Glutamatergic neuron (in vitro differentiated cells): Measurements from ENCODE around the gene SLC25A20. TPM values are rescaled to one million over a fixed set of nuclear protein-coding genes. Genes with fewer than 3 reads are reported as not detected.

ENCODE experiments used
- DNase-seq: peaks from one replicate; pipeline ENCODE4 v3.0.0; 2022
- H3K27ac Mint-ChIP-seq: one replicate; pipeline ENCODE4 v1.8.0; 2020; ENCODE audit warnings: mild to moderate bottlenecking, mixed read lengths, inconsistent platforms; ENCODE audit not compliant: unreplicated experiment
- H3K27me3 Mint-ChIP-seq: one replicate; pipeline ENCODE4 v1.8.0; 2020; ENCODE audit warnings: mild to moderate bottlenecking, moderate library complexity, mixed read lengths, inconsistent platforms; ENCODE audit not compliant: unreplicated experiment
- H3K36me3 Mint-ChIP-seq: one replicate; pipeline ENCODE4 v1.8.0; 2020; ENCODE audit warnings: mild to moderate bottlenecking, mixed read lengths, inconsistent platforms; ENCODE audit not compliant: unreplicated experiment
- H3K4me1 Mint-ChIP-seq: one replicate; pipeline ENCODE4 v1.8.0; 2020; ENCODE audit warnings: mild to moderate bottlenecking, low read depth, mixed read lengths, inconsistent platforms; ENCODE audit not compliant: unreplicated experiment
- H3K4me3 Mint-ChIP-seq: one replicate; pipeline ENCODE4 v1.8.0; 2020; ENCODE audit warnings: mild to moderate bottlenecking, mixed read lengths, inconsistent platforms; ENCODE audit not compliant: unreplicated experiment
- H3K9me3 Mint-ChIP-seq: one replicate; pipeline ENCODE4 v1.8.0; 2020; ENCODE audit warnings: mild to moderate bottlenecking, moderate library complexity, mixed read lengths, inconsistent platforms; ENCODE audit not compliant: unreplicated experiment
- total RNA-seq: library from RNA; stranded (reverse); fragmentation: NEBNext Ultra II Directional; extraction: Animal tissue kit (Norgen Biotek cat#: 25700); gene quantifications from one replicate; pipeline ENCODE4 v1.2.1, GENCODE V29; 2021; ENCODE audit not compliant: unreplicated experiment
- TF ChIP-seq, protein P1 (sequence below): fragments of 200-600 bp; sonication (generic); IDR thresholded peaks from one replicate; pipeline ENCODE4 v1.5.0; 2021; ENCODE audit not compliant: partially characterized antibody, unreplicated experiment

SLC25A20 gene
- total RNA-seq, 1 donor from 2014 or later: 24.3 TPM

DNA sequence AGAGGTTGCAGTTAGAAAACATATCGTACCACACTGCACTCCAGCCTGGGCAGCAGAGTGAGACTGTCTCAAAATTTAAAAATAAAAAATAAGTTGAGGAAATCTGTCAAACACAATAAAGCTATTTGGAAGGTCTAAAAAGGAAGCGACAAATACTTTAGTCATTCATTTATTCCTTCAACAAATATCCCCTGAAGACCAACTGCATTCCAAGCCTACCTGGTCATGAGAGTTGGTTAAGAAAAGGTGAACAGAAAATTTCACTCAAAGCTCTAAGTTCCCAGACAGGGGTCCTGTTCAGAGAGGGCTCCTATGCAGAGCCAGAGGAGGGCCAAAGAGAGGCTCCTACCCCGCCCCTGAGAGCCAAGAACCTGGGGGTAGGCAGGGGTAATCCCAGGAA is 35.6 kb downstream of the SLC25A20 start:
- Mint-ChIP-seq H3K4me1 (no peaks in the 10 kb centered on the region), H3K27me3 (peaks cover 2% of the 10 kb centered on the region), H3K4me3 (no peak overlapping the region), H3K9me3 (peaks cover 2% of the 10 kb centered on the region), H3K27ac (no peak overlapping the region), H3K36me3 (no peaks in the 10 kb centered on the region)
- TF ChIP-seq, protein P1, sequence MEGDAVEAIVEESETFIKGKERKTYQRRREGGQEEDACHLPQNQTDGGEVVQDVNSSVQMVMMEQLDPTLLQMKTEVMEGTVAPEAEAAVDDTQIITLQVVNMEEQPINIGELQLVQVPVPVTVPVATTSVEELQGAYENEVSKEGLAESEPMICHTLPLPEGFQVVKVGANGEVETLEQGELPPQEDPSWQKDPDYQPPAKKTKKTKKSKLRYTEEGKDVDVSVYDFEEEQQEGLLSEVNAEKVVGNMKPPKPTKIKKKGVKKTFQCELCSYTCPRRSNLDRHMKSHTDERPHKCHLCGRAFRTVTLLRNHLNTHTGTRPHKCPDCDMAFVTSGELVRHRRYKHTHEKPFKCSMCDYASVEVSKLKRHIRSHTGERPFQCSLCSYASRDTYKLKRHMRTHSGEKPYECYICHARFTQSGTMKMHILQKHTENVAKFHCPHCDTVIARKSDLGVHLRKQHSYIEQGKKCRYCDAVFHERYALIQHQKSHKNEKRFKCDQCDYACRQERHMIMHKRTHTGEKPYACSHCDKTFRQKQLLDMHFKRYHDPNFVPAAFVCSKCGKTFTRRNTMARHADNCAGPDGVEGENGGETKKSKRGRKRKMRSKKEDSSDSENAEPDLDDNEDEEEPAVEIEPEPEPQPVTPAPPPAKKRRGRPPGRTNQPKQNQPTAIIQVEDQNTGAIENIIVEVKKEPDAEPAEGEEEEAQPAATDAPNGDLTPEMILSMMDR: no peak
- no peak for DNase-seq

DNA sequence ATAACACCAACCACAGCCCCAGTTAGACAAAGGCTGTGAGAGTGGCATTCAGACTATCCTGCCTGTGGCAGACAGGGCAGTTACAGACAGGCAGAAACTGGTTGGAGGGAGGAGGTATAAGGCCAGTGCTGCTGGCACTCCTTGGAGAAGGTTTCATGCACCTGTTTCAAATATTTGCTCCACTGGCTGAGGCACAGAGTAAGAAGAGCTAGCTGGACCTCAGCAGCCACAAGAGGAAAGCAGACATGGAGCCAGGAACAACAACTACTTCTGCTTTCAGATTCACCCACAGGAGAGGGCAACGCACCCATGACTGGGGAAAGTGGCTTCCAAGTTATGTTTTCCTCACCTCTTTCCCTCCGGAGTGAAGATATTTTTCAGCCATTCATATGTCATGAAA is 39.5 kb downstream of the SLC25A20 start:
- Mint-ChIP-seq H3K27ac (peak overlapping the region; percentile 23), H3K4me1 (peaks cover 4% of the 10 kb centered on the region), H3K27me3 (peaks cover 2% of the 10 kb centered on the region), H3K36me3 (no peaks in the 10 kb centered on the region), H3K9me3 (peaks cover 2% of the 10 kb centered on the region), H3K4me3 (no peak overlapping the region)
- DNase-seq: no peak
- TF ChIP-seq, protein P1: no peak

DNA sequence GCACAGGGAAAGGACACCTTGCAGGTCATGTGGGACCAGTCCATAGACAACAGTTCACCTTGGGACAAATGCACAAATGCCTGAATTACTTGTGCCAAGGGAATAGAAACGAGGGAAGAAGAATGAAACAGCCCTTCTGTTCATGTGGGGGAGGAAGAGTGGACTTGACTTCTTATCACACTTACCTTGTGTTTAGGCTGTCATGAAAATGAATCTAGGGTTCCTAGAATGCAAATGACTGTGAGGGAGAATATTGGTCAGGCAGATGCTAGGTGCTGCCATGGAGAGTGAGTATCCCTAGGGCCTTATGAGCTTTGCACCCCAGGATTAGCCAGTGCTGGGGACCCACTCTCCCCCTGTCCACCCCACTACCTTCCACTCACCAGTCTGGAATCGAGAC is 40.0 kb downstream of the SLC25A20 start:
- H3K27ac Mint-ChIP-seq: no peak overlapping the region
- TF ChIP-seq, protein P1: no peak
- no peaks in the 10 kb centered on the region for H3K36me3 Mint-ChIP-seq
- no peak for DNase-seq
- H3K4me3 Mint-ChIP-seq: no peak overlapping the region
- H3K27me3 Mint-ChIP-seq: peaks cover 2% of the 10 kb centered on the region
- H3K9me3 Mint-ChIP-seq: peaks cover 2% of the 10 kb centered on the region
- H3K4me1 Mint-ChIP-seq: peaks cover 9% of the 10 kb centered on the region

DNA sequence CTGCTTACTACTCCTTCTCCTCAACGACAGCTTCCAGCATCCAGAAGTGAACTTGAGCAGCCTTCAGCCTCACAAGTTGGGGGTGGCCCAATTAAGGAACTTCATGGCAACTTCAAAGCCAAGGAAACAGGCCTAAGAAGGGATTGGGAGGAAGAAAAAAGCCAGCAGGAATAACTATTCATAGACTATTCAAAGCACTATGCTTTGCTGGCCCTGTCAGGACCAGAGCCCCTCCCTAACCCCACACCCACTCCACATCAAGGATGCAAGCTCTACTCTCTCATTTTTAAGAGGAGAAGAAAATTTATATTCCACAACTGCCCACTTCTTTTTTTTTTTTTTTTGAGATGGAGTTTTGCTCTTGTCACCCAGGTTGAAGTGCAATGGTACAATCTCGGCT is 41.0 kb downstream of the SLC25A20 start:
- no peak overlapping the region for H3K4me3 Mint-ChIP-seq
- H3K36me3 Mint-ChIP-seq: no peaks in the 10 kb centered on the region
- DNase-seq: no peak
- peaks cover 2% of the 10 kb centered on the region for H3K27me3 Mint-ChIP-seq
- peaks cover 10% of the 10 kb centered on the region for H3K4me1 Mint-ChIP-seq
- TF ChIP-seq, protein P1: no peak
- no peak overlapping the region for H3K27ac Mint-ChIP-seq
- H3K9me3 Mint-ChIP-seq: peaks cover 2% of the 10 kb centered on the region

DNA sequence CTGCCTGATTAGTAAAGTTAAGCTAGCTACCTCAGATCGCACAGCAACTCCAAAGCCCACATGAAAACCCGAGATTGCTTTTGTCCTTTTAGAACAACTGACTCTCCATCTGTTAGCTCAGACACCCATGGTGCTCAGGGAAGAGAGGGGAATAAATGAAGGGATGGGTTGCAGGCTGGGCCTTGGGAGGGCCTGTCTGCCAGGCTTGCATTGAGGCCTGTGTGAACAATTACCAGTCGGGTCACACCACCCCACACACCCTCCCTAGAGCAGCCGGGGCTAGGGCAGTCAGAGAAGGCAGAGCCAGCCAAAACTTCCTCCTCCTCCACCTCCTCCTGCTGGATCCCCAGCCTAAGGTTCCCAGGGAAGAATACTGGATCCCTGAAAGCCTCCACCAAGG is 42.2 kb downstream of the SLC25A20 start:
- H3K4me1 Mint-ChIP-seq: peaks cover 11% of the 10 kb centered on the region
- peak overlapping the region; percentile 24 for H3K27ac Mint-ChIP-seq

More for the DNA sequence above, 42.2 kb downstream of the SLC25A20 start:
- Mint-ChIP-seq H3K9me3 (peaks cover 2% of the 10 kb centered on the region), H3K36me3 (no peaks in the 10 kb centered on the region), H3K27me3 (peaks cover 2% of the 10 kb centered on the region), H3K4me3 (peak overlapping the region; percentile 63)
- TF ChIP-seq, protein P1: no peak
- DNase-seq: no peak
